Measurements from ENCODE around the gene CCT6A. TPM values are rescaled to one million over a fixed set of nuclear protein-coding genes. Genes with fewer than 3 reads are reported as not detected.
"Not testable (repeated sequence)": the region's sequence is repeated elsewhere in the genome, so short reads cannot be mapped to it uniquely, and the experiment has no call there.

CCT6A gene
- total RNA-seq, 1 donor from 2014 or later = 174 TPM

- DNase-seq (ENCODE audit: low spot score) = no peak
- Mint-ChIP-seq H3K27ac (ENCODE audit: unreplicated experiment) (no peak overlapping the region), H3K9me3 (ENCODE audit: unreplicated experiment) (no peaks in the 10 kb centered on the region), H3K27me3 (ENCODE audit: unreplicated experiment) (peaks cover 7% of the 10 kb centered on the region), H3K4me3 (ENCODE audit: unreplicated experiment) (no peak overlapping the region), H3K36me3 (ENCODE audit: low read depth, unreplicated experiment) (peaks cover 12% of the 10 kb centered on the region), H3K4me1 (ENCODE audit: unreplicated experiment) (peaks cover 13% of the 10 kb centered on the region)
- TF ChIP-seq CTCF (IDR thresholded peaks at IDR 0.05; ENCODE audit: unreplicated experiment) = no peak
Observed at GRCh38 chr7:56028942-56029630, 22.5 kb upstream of the CCT6A start.

- no peak for DNase-seq (ENCODE audit: low spot score)
- Mint-ChIP-seq H3K4me3 (ENCODE audit: unreplicated experiment) (no peak overlapping the region), H3K9me3 (ENCODE audit: unreplicated experiment) (no peaks in the 10 kb centered on the region), H3K4me1 (ENCODE audit: unreplicated experiment) (peaks cover 13% of the 10 kb centered on the region), H3K27me3 (ENCODE audit: unreplicated experiment) (peaks cover 7% of the 10 kb centered on the region), H3K27ac (ENCODE audit: unreplicated experiment) (no peak overlapping the region), H3K36me3 (ENCODE audit: low read depth, unreplicated experiment) (peaks cover 8% of the 10 kb centered on the region)
- no peak for TF ChIP-seq CTCF (IDR thresholded peaks at IDR 0.05; ENCODE audit: unreplicated experiment)
Observed at GRCh38 chr7:56030340-56030739, 21.2 kb upstream of the CCT6A start.

GRCh38 chr7:56031556-56031955, 20.0 kb upstream of the CCT6A start:
- H3K9me3 Mint-ChIP-seq (ENCODE audit: unreplicated experiment); DNase-seq (ENCODE audit: low spot score); H3K27me3 Mint-ChIP-seq (ENCODE audit: unreplicated experiment); H3K36me3 Mint-ChIP-seq (ENCODE audit: low read depth, unreplicated experiment): not testable (repeated sequence)
- Mint-ChIP-seq H3K27ac (ENCODE audit: unreplicated experiment) (peak overlapping the region; percentile 87), H3K4me3 (ENCODE audit: unreplicated experiment) (peak overlapping the region; percentile 82), H3K4me1 (ENCODE audit: unreplicated experiment) (peaks cover 13% of the 10 kb centered on the region)

- peaks cover 13% of the 10 kb centered on the region for H3K4me1 Mint-ChIP-seq (ENCODE audit: unreplicated experiment)
- not testable (repeated sequence) for DNase-seq (ENCODE audit: low spot score); H3K9me3 Mint-ChIP-seq (ENCODE audit: unreplicated experiment); H3K36me3 Mint-ChIP-seq (ENCODE audit: low read depth, unreplicated experiment); H3K27ac Mint-ChIP-seq (ENCODE audit: unreplicated experiment); H3K4me3 Mint-ChIP-seq (ENCODE audit: unreplicated experiment); H3K27me3 Mint-ChIP-seq (ENCODE audit: unreplicated experiment)
Observed at GRCh38 chr7:56032578-56032977, 19.0 kb upstream of the CCT6A start.

GRCh38 chr7:56033671-56034432, 17.7 kb upstream of the CCT6A start:
- Mint-ChIP-seq H3K36me3 (ENCODE audit: low read depth, unreplicated experiment) (no peaks in the 10 kb centered on the region), H3K4me1 (ENCODE audit: unreplicated experiment) (peaks cover 13% of the 10 kb centered on the region), H3K27ac (ENCODE audit: unreplicated experiment) (peak overlapping the region; percentile 92), H3K27me3 (ENCODE audit: unreplicated experiment) (peaks cover 5% of the 10 kb centered on the region), H3K9me3 (ENCODE audit: unreplicated experiment) (no peaks in the 10 kb centered on the region), H3K4me3 (ENCODE audit: unreplicated experiment) (peak overlapping the region; percentile 93)
- peak; percentile 79 for DNase-seq (ENCODE audit: low spot score)
- no peak for TF ChIP-seq CTCF (IDR thresholded peaks at IDR 0.05; ENCODE audit: unreplicated experiment)

- no peaks in the 10 kb centered on the region for H3K27me3 Mint-ChIP-seq (ENCODE audit: unreplicated experiment)
Observed at GRCh38 chr7:56040730-56041129, 10.8 kb upstream of the CCT6A start.

GRCh38 chr7:56045758-56046157, 5.8 kb upstream of the CCT6A start:
- not testable (repeated sequence) for H3K27me3 Mint-ChIP-seq (ENCODE audit: unreplicated experiment); H3K4me1 Mint-ChIP-seq (ENCODE audit: unreplicated experiment); H3K4me3 Mint-ChIP-seq (ENCODE audit: unreplicated experiment); DNase-seq (ENCODE audit: low spot score); H3K27ac Mint-ChIP-seq (ENCODE audit: unreplicated experiment); H3K9me3 Mint-ChIP-seq (ENCODE audit: unreplicated experiment); H3K36me3 Mint-ChIP-seq (ENCODE audit: low read depth, unreplicated experiment)

More at GRCh38 chr7:56040730-56041129, 10.8 kb upstream of the CCT6A start:
- no peak for DNase-seq (ENCODE audit: low spot score)
- no peak overlapping the region for H3K27ac Mint-ChIP-seq (ENCODE audit: unreplicated experiment)
- no peak overlapping the region for H3K4me3 Mint-ChIP-seq (ENCODE audit: unreplicated experiment)
- peaks cover 10% of the 10 kb centered on the region for H3K36me3 Mint-ChIP-seq (ENCODE audit: low read depth, unreplicated experiment)
- H3K9me3 Mint-ChIP-seq (ENCODE audit: unreplicated experiment) = no peaks in the 10 kb centered on the region
- no peaks in the 10 kb centered on the region for H3K4me1 Mint-ChIP-seq (ENCODE audit: unreplicated experiment)
- no peak for TF ChIP-seq CTCF (IDR thresholded peaks at IDR 0.05; ENCODE audit: unreplicated experiment)

Measured in endothelial cell (in vitro differentiated cells).